Activated T-helper 1 cell treated with anti-CD3 and anti-CD28 coated beads, Interleukin-12 subunit alpha, Interleukin-12 subunit beta, Interleukin-2, Interleukin-4 antibody, amounts not matched to agents 30 ng/mL and 10 ng/mL and 1 ng/mL, durations not matched to agents 14 hours and 24 hours and 36 hours (primary cell): ENCODE data around the gene SPECC1L. TPM values are rescaled to one million over a fixed set of nuclear protein-coding genes. Genes with fewer than 3 reads are reported as not detected.
A peak's percentile ranks its signal among the peaks of the same experiment; 100 is the strongest.

Source experiments
- DNase-seq: peaks from one replicate; pipeline ENCODE4 v3.0.0; 2021; ENCODE audit warnings: low spot score
- H3K27ac Mint-ChIP-seq: one replicate; pipeline ENCODE4 v1.8.0; 2021; ENCODE audit warnings: mild to moderate bottlenecking, mixed read lengths
- H3K27me3 Mint-ChIP-seq: one replicate; pipeline ENCODE4 v1.8.0; 2022; ENCODE audit warnings: mild to moderate bottlenecking, moderate library complexity, mixed read lengths; ENCODE audit not compliant: insufficient read depth
- H3K36me3 Mint-ChIP-seq: one replicate; pipeline ENCODE4 v1.8.0; 2021; ENCODE audit warnings: low read depth, mixed read lengths
- H3K4me1 Mint-ChIP-seq: one replicate; pipeline ENCODE4 v1.8.0; 2021; ENCODE audit warnings: low read depth, mixed read lengths
- H3K4me3 Mint-ChIP-seq: one replicate; pipeline ENCODE4 v1.8.0; 2021; ENCODE audit warnings: mild to moderate bottlenecking, moderate library complexity, mixed read lengths
- H3K9me3 Mint-ChIP-seq: one replicate; pipeline ENCODE4 v1.8.0; 2021; ENCODE audit warnings: mixed read lengths
- intact Hi-C: fragments of 100-400 bp; cut with micrococcal nuclease; formaldehyde crosslinking; loops from one replicate; pipeline ENCODE4 v1.15.1; 2024
- total RNA-seq: library from RNA; stranded (reverse); gene quantifications from 2 replicates; pipeline ENCODE4 v1.2.3, GENCODE V29; 2022

The SPECC1L gene
- total RNA-seq, 1 donor from 2014 or later: 40.3 TPM

GRCh38 chr22:24414984-24415945 lies 144.6 kb downstream of the SPECC1L start:
- Mint-ChIP-seq H3K27ac (no peak overlapping the region), H3K9me3 (no peaks in the 10 kb centered on the region), H3K4me1 (peaks cover 5% of the 10 kb centered on the region), H3K4me3 (no peak overlapping the region), H3K36me3 (peaks cover 2% of the 10 kb centered on the region), H3K27me3 (no peaks in the 10 kb centered on the region)
- intact Hi-C loops: no loop called here
- no peak for DNase-seq

DNA sequence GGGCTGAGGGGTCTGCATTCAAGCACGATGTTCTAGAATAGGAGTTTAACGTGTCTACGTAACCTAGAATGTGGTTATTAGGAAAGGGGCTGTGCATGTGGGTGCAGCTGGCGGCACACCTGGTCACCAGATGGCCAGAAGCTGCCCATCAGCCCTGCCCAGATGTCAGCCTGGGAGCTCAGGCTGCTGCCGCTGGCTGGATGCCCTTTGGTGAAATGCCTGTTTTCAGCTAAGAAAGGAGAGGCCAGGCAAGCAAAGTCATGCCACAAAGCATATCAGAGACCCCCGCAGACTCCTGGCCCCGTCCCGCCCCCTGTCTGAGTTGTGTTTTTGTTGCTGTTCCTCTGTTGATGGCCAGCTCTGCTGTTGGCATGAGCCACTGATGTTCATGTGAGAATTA lies 145.5 kb downstream of the SPECC1L start:
- DNase-seq: no peak
- intact Hi-C loops: no loop called here
- Mint-ChIP-seq H3K27me3 (no peaks in the 10 kb centered on the region), H3K4me3 (no peak overlapping the region), H3K36me3 (peaks cover 2% of the 10 kb centered on the region), H3K4me1 (no peaks in the 10 kb centered on the region), H3K9me3 (no peaks in the 10 kb centered on the region), H3K27ac (no peak overlapping the region)

DNA sequence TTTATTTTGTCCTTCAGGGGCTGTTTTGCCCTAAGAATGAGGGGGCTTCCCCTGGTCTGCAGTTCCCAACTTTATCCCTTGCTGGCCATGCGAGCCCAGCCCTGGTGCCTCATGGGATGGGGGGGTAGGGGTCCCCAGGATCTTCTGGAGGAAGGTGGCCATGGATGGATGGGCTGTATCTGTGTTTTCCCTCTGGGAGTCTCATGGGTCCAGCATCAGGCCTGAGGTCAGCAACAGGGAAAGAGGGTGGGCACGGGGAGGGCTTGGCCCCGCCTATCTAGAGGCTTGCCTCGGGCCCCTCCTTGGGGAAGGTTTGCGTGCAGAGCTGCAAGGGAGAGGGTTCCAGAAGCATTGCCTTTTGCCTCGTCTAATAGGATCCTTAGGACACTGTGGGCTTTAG lies 146.0 kb downstream of the SPECC1L start:
- no peaks in the 10 kb centered on the region for H3K4me1 Mint-ChIP-seq
- DNase-seq: no peak
- no peaks in the 10 kb centered on the region for H3K27me3 Mint-ChIP-seq
- intact Hi-C loops: no loop called here
- H3K4me3 Mint-ChIP-seq: no peak overlapping the region
- H3K36me3 Mint-ChIP-seq: peaks cover 2% of the 10 kb centered on the region
- no peaks in the 10 kb centered on the region for H3K9me3 Mint-ChIP-seq
- H3K27ac Mint-ChIP-seq: no peak overlapping the region

GRCh38 chr22:24417200-24417599 lies 146.6 kb downstream of the SPECC1L start:
- no peaks in the 10 kb centered on the region for H3K27me3 Mint-ChIP-seq
- no peaks in the 10 kb centered on the region for H3K4me1 Mint-ChIP-seq
- no peak overlapping the region for H3K27ac Mint-ChIP-seq
- H3K36me3 Mint-ChIP-seq: peaks cover 2% of the 10 kb centered on the region
- H3K9me3 Mint-ChIP-seq: no peaks in the 10 kb centered on the region
- no peak overlapping the region for H3K4me3 Mint-ChIP-seq
- intact Hi-C loops: no loop called here
- no peak for DNase-seq

DNA sequence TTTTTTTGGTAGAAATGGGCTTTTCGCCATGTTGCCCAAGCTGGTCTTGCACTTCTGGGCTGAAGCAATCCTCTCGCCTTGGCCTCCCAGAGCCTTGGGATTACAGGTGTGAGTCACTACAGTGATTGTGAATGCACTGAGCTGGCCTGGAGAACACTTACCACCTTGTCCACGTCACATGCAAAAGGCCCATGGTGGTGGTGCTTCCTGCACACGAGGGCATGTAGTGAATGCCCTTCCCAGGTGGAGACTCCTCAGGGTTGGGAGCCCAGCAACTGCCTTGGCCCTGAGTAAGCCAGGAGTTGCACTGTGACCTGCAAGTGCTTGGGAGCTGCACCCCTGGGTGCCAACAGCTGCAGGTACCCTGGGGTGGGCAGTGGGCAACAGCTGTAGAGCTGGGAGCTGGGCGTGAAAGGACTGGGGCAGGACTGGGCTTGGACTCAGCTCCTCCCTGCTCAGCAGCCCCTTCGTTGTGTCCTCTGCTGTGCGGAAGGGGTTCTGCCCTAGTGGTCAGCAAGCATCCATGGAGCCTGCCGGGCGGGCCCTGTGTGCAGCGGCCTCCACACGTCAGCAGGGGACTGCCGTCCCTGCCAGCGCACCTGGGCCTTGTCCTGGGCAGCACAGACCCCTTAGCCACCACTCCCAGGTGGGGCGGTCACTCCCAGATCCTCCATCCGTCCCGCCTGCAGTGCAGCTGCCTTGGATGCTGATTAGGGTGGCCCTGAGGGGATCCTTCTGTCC lies 147.4 kb downstream of the SPECC1L start:
- Mint-ChIP-seq H3K27me3 (peaks cover 3% of the 10 kb centered on the region), H3K27ac (no peak overlapping the region), H3K4me3 (no peak overlapping the region), H3K4me1 (no peaks in the 10 kb centered on the region), H3K36me3 (peaks cover 2% of the 10 kb centered on the region), H3K9me3 (no peaks in the 10 kb centered on the region)
- intact Hi-C loops: no loop called here
- no peak for DNase-seq

DNA sequence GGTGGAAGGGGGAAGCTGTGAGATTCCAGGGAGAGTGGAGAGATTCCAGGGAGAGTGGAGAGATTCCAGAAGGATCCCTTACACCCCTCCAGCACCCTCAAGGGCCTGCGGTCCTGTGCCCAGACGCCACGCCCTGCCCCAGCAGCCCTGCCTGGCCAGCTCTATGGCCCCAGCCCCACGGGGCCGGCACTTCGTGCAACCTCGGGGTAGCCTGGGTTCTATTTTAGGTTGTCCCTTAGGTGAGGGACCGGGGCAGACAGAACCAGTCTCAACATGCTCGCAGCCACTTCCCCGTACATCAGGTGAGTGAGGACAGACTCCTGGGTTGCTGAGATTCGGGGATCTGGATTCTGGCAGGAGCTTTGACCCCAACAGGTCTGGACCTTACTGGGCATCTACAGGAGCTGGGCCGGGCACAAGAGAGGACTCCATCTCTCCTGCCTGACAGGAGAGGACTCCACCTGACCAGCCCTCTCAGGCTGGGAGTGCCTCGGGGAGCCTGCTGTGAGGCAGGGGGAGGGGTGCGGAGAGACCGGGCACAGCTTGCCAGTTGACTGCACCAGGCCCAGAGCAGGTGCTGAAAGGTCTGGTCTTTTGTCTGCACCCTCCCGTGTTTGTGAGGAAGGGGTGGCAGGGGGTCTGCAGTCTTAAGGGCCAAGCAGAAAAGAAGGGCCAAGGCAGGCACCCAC lies 148.3 kb downstream of the SPECC1L start:
- no peaks in the 10 kb centered on the region for H3K4me1 Mint-ChIP-seq
- H3K4me3 Mint-ChIP-seq: no peak overlapping the region
- no peak overlapping the region for H3K27ac Mint-ChIP-seq
- H3K36me3 Mint-ChIP-seq: peaks cover under 1% of the 10 kb centered on the region
- no peak for DNase-seq
- peaks cover 3% of the 10 kb centered on the region for H3K27me3 Mint-ChIP-seq
- intact Hi-C loops: no loop called here
- no peaks in the 10 kb centered on the region for H3K9me3 Mint-ChIP-seq

DNA sequence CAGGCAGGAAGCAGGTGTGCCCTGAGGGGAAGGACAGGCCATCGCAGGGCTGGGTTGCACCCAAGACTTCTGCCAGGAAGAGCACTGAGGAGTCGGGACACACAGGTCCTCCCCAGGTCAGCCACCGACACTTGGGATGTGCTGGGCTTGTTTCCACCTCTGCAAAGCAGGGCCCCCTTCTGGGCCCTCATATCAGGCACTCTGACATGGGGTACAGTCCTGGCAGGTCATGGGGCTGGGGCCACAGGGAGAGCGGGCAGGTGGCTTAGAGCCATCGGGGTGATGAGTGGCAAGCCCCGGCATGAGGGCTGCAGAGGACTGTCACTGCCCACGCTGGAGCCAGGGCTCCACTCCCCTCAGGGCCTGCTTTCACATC lies 148.8 kb downstream of the SPECC1L start:
- Mint-ChIP-seq H3K4me3 (no peak overlapping the region), H3K36me3 (no peaks in the 10 kb centered on the region), H3K27me3 (peaks cover 3% of the 10 kb centered on the region), H3K9me3 (no peaks in the 10 kb centered on the region), H3K4me1 (no peaks in the 10 kb centered on the region), H3K27ac (no peak overlapping the region)
- DNase-seq: no peak
- intact Hi-C loops: no loop called here

DNA sequence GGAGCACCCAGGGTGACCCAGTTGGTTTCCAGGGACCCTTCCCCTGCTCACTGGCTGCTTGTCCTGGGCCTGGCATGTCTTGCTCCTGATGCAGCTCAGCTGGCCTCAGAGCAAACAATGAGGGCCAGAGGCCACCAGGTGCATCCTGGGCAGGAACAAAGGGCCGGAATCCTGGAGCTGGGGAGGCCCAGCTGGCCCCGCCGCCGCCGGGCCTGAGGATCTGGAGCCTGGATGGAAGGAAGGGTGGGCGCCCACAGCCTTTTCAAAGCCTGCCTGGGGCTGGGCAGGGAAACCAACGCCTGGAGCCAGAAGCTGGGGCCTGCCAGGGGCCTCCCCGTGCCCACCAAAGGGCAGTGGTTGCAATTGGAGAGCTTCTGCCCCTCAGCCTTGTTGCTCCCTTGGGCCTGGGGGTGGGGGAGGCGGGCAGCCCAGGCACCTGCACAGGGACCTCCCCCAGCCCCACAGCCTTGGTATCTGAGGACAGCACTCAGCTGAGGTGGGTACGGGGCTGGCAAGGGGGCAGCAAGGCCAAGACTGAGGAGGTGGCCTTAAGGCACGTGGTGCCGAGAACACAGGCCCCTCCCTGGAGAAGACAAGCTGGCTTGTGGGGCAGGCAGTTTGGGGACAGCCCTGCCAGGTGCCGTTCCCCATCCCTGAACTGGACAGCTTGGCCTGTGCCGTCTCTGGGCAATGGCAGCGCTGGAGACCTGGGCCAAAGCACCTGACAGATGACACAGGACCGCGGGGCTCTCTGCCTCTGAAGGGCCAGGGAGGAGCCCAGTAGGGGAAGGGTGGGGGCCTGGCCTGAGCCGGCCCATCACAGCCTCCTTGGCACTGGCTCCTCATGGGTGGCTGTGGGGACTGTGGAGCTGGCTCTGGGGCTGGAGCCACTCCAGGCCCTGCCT lies 149.7 kb downstream of the SPECC1L start:
- H3K4me1 Mint-ChIP-seq: peaks cover under 1% of the 10 kb centered on the region
- intact Hi-C loops: loop anchor here (10.0 kb wide), 1 partner anchor 226 kb away; no protein-coding TSS in a partner anchor
- DNase-seq: no peak
- H3K27ac Mint-ChIP-seq: no peak overlapping the region
- no peaks in the 10 kb centered on the region for H3K36me3 Mint-ChIP-seq
- H3K27me3 Mint-ChIP-seq: peaks cover 3% of the 10 kb centered on the region
- no peak overlapping the region for H3K4me3 Mint-ChIP-seq
- no peaks in the 10 kb centered on the region for H3K9me3 Mint-ChIP-seq

DNA sequence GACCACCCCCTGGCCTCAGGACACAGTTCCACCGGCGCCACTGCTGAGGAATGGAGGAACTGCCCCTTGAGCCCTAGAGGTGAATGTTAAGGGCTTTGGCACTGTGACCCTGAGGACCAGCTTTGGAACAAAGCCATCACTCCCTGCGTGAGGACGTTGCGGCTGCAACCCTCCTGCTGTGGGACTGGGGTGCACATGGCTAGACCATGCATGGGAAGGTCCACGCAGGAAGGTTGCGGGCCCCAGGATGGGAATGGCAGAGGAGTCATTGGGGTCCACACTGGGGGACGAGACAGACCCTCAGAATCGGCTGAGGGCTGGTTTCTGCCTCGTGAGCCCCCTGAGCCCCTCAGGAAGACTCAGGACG lies 150.3 kb downstream of the SPECC1L start:
- Mint-ChIP-seq H3K4me1 (peaks cover 7% of the 10 kb centered on the region), H3K9me3 (no peaks in the 10 kb centered on the region), H3K4me3 (no peak overlapping the region), H3K27ac (peak overlapping the region; percentile 29), H3K27me3 (peaks cover 3% of the 10 kb centered on the region), H3K36me3 (peaks cover 3% of the 10 kb centered on the region)
- intact Hi-C loops: loop anchor here (10.0 kb wide), 1 partner anchor 226 kb away; no protein-coding TSS in a partner anchor
- DNase-seq: no peak

DNA sequence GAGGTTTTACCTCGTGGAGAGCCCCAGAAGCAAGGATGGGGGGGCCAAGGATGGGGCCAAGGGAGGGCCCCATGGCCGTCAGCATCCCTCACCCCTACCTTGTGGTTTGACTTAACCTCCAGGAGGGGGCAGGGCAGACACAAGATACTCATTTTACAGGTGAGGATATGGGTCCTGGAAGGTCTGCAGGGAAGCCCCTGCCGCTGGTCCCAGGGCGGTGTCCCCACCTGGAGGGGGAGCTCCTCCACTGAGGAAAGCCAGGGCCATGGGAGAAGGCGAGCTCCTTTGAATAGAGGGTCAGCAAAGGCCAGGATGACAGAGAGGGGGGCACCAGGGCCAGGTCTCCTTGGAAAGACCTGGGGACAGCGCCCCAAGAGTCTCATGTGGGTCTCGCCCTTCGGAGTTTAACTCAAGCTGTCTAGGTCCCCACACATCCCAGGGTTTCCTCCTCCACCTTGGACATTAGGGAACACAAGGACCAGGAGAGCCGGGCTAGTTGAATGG lies 150.8 kb downstream of the SPECC1L start:
- Mint-ChIP-seq H3K36me3 (peaks cover 6% of the 10 kb centered on the region), H3K9me3 (no peaks in the 10 kb centered on the region), H3K27me3 (peaks cover 5% of the 10 kb centered on the region), H3K4me3 (no peak overlapping the region), H3K27ac (peak overlapping the region; percentile 29), H3K4me1 (peaks cover 12% of the 10 kb centered on the region)
- intact Hi-C loops: loop anchor here (10.0 kb wide), 1 partner anchor 227 kb away; no protein-coding TSS in a partner anchor
- no peak for DNase-seq

DNA sequence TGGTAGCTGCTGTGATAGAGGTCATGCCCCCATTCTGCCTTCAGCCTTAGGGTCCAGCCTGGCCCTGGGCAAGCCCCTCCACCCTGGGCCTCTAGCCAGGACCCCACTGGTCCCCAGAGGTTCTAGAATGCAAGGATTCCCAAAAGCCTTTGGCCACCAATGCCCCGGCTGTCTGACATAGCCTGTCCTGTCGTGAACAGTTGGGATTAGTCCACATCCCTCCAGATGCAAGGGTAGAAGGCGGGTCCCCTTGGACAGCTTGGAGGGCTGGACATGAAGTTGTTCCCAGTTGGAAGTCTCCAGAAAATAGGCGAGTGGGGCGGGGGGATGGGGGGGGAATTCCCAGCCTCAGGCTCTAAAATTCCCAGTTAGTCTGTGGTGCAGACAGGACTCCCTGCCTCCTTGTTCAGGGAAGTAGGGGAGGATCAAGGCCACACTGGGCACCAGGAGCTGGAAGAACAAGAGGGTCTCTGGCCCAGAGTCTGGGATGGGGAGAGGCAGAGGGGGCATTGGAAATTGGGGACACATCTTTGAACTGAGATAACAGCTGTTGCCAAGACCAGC lies 151.6 kb downstream of the SPECC1L start:
- intact Hi-C loops: loop anchor here (10.0 kb wide), 1 partner anchor 227 kb away; no protein-coding TSS in a partner anchor
- DNase-seq: no peak
- Mint-ChIP-seq H3K27ac (peak overlapping the region; percentile 77), H3K4me1 (peaks cover 19% of the 10 kb centered on the region), H3K4me3 (peak overlapping the region; percentile 80), H3K9me3 (no peaks in the 10 kb centered on the region), H3K36me3 (peaks cover 6% of the 10 kb centered on the region), H3K27me3 (peaks cover 5% of the 10 kb centered on the region)
